HG02885 (cell line): ENCODE results near the gene KCNMB2.

Source experiments
- ATAC-seq: cut with Tn5 transposase; IDR thresholded peaks from one replicate; pipeline ENCODE4 v1.9.1; 2021; ENCODE audit warnings: mild to moderate bottlenecking; ENCODE audit not compliant: unreplicated experiment, poor library complexity

Gene KCNMB2

GRCh38 chr3:178536211-178537079 lies at the start of gene KCNMB2:
TSS of gene KCNMB2 (plus strand) at chr3:178536436.
- no peak for ATAC-seq

- ATAC-seq: no peak
These were observed 49.3 kb upstream of the KCNMB2 start for GRCh38 chr3:178486903-178487302.

GRCh38 chr3:178487752-178488151 lies 48.5 kb upstream of the KCNMB2 start:
- no peak for ATAC-seq

GRCh38 chr3:178491751-178492150 lies 44.5 kb upstream of the KCNMB2 start:
- ATAC-seq: no peak

- no peak for ATAC-seq
These were observed 43.7 kb upstream of the KCNMB2 start for GRCh38 chr3:178492491-178492890.

GRCh38 chr3:178494386-178494785 lies 41.9 kb upstream of the KCNMB2 start:
- no peak for ATAC-seq

GRCh38 chr3:178496911-178497310 lies 39.3 kb upstream of the KCNMB2 start:
- no peak for ATAC-seq

GRCh38 chr3:178498871-178499270 lies 37.4 kb upstream of the KCNMB2 start:
- no peak for ATAC-seq

- ATAC-seq: no peak
These were observed 35.6 kb upstream of the KCNMB2 start for GRCh38 chr3:178500631-178501030.

- ATAC-seq: no peak
These were observed 32.1 kb upstream of the KCNMB2 start for GRCh38 chr3:178504128-178504527.

- ATAC-seq: no peak
These were observed 30.4 kb upstream of the KCNMB2 start for GRCh38 chr3:178505832-178506231.

- ATAC-seq: no peak
These were observed 28.5 kb upstream of the KCNMB2 start for GRCh38 chr3:178507507-178508442.

GRCh38 chr3:178508443-178508825 lies 27.8 kb upstream of the KCNMB2 start:
- no peak for ATAC-seq

GRCh38 chr3:178510496-178510895 lies 25.7 kb upstream of the KCNMB2 start:
- no peak for ATAC-seq

GRCh38 chr3:178512647-178513046 lies 23.6 kb upstream of the KCNMB2 start:
- no peak for ATAC-seq

GRCh38 chr3:178513546-178514380 lies 22.5 kb upstream of the KCNMB2 start:
- ATAC-seq: peak; percentile 26

- no peak for ATAC-seq
These were observed 21.8 kb upstream of the KCNMB2 start for GRCh38 chr3:178514401-178514800.

GRCh38 chr3:178515076-178515744 lies 21.0 kb upstream of the KCNMB2 start:
- ATAC-seq: peak; percentile 42

GRCh38 chr3:178517665-178518334 lies 18.4 kb upstream of the KCNMB2 start:
- no peak for ATAC-seq
